K562 (cell line): ENCODE results near the gene PIP5KL1. TPM values are rescaled to one million over a fixed set of nuclear protein-coding genes. Genes with fewer than 3 reads are reported as not detected.
A peak's percentile ranks its signal among the peaks of the same experiment; 100 is the strongest.

ENCODE experiments used
- ELF2 ChIP-seq: fragments of 250-450 bp; sonication (Bioruptor Pico); IDR thresholded peaks from 2 replicates; pipeline ENCODE4 v1.5.0; 2021; ENCODE audit warnings: mild to moderate bottlenecking
- FUS ChIP-seq: fragments of 200-400 bp; formaldehyde crosslinking; optimal IDR thresholded peaks from 2 replicates; pipeline ENCODE3; 2017; ENCODE audit warnings: low read depth, low read length
- GABPB2 ChIP-seq: fragments of 250-450 bp; sonication (Bioruptor Pico); conservative IDR thresholded peaks from 2 replicates; pipeline ENCODE4 v1.5.1; 2021; ENCODE audit warnings: mild to moderate bottlenecking
- NFIC ChIP-seq: fragments of 450-650 bp; IDR thresholded peaks from 2 replicates; pipeline ENCODE4 v1.6.1; 2017; ENCODE audit warnings: mild to moderate bottlenecking, inconsistent platforms
- ZBTB11 ChIP-seq, 3 experiments: fragments of 200-800 bp in 1 of 3; fragments of 250-450 bp in 1 of 3; fragments of 450-650 bp in 1 of 3; sonication (Bioruptor Pico) in 1 of 3; sonication (Bioruptor generic) in 1 of 3; formaldehyde crosslinking in 1 of 3; IDR thresholded peaks; 2 replicates each; pipeline versions ENCODE4 v1.6.1 to v1.8.0; 2016 to 2022; ENCODE audit warnings: mild to moderate bottlenecking in 2 of 3, missing genetic modification characterization in 2 of 3, missing compliant biosample characterization in 1 of 3, moderate library complexity in 1 of 3
- ZFP30 ChIP-seq: fragments of 250-450 bp; sonication (Bioruptor Pico); IDR thresholded peaks from 2 replicates; pipeline ENCODE4 v1.8.0; 2022; ENCODE audit warnings: moderate library complexity, mild to moderate bottlenecking, inconsistent platforms, borderline replicate concordance
- ZNF589 ChIP-seq: fragments of 200-800 bp; sonication (Bioruptor generic); IDR thresholded peaks from 2 replicates; pipeline ENCODE4 v1.6.1; 2016; ENCODE audit warnings: low read depth, missing genetic modification characterization, missing compliant biosample characterization
- polyA plus RNA-seq, 8 experiments: library from polyadenylated mRNA; depleted of rRNA in 4 of 8; stranded (reverse) in 5 of 8; unstranded in 3 of 8; fragments of >200 nt; fragmentation: Nextera tagmentation in 2 of 8; fragmentation: Illumina TruSeq in 1 of 8; extraction: Ambion mirVana in 2 of 8; extraction: Trizol in 1 of 8; gene quantifications; 2 replicates each; pipeline versions ENCODE4 v1.2.1 to v1.2.3, GENCODE V29; 2011 to 2014; ENCODE audit warnings: inconsistent platforms in 1 of 8, missing spikeins in 1 of 8
- total RNA-seq, 7 experiments: library from RNA; depleted of rRNA in 6 of 7; stranded (reverse); fragments of >200 nt in 6 of 7; fragmentation: Illumina TruSeq in 2 of 7; extraction: Trizol in 2 of 7; gene quantifications; 2 replicates each; pipeline versions ENCODE4 v1.2.1 to v1.2.3, GENCODE V29; 2011 to 2021; ENCODE audit warnings: low replicate concordance in 1 of 7
- TF ChIP-seq, protein P1 (sequence below): fragments of 450-650 bp; IDR thresholded peaks from 2 replicates; pipeline ENCODE4 v1.6.1; 2014; ENCODE audit warnings: low read depth, mild to moderate bottlenecking, moderate library complexity, borderline replicate concordance
- TF ChIP-seq, protein P2 (sequence below): fragments of 200-800 bp; sonication (Bioruptor generic); IDR thresholded peaks from 2 replicates; pipeline ENCODE4 v1.6.1; 2017; ENCODE audit warnings: missing genetic modification characterization, missing compliant biosample characterization
- TF ChIP-seq, protein P3 (sequence below): fragments of 250-450 bp; sonication (Bioruptor Pico); IDR thresholded peaks from 2 replicates; pipeline ENCODE4 v1.4.0; 2020

PIP5KL1 gene
- total and polyA plus RNA-seq, 9 of the 15 experiments (the other 6 are each of a cell fraction or from before 2014, with no cell fraction given) = 0.18 to 4.8 (median 1.2) TPM

DNA sequence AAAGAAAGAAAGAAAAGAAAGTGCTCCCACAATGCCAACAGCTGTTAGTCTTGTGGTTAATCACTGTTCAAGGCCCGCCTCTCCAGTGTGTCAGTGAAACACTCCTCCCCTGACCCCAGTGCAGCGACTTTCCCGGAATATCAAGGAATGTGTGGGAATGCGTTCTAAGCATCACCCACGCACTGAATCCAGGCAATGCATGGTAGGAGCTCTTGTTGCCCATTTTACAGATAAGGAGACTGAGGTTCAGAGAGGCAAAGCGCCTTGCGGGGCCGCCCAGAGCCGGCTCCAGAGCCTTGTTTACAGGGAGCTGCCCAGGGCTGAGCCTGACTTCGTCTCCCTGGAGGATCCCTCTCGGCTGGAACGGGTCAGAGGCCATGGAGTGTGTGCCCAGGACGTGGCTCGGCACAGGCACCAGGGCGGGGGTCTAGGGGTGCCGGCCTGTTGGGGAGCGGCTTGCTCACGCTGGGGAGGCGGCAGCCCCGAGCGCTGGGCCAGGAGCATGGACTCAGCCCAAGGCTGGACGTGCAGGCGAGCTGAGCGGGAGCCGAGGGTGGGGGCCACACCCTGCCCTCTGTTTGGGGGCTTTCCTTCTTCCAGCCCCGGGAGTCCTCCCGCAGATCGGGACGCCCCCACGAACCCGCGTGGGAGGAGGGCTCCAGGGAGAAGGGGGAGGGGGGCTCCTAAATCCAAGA lies 32.0 kb downstream of the PIP5KL1 start (continued):
- TF ChIP-seq ZBTB11 (CRISPR knock-in tag; IDR thresholded peaks at IDR 0.05) = no peak
- TF ChIP-seq, protein P1, sequence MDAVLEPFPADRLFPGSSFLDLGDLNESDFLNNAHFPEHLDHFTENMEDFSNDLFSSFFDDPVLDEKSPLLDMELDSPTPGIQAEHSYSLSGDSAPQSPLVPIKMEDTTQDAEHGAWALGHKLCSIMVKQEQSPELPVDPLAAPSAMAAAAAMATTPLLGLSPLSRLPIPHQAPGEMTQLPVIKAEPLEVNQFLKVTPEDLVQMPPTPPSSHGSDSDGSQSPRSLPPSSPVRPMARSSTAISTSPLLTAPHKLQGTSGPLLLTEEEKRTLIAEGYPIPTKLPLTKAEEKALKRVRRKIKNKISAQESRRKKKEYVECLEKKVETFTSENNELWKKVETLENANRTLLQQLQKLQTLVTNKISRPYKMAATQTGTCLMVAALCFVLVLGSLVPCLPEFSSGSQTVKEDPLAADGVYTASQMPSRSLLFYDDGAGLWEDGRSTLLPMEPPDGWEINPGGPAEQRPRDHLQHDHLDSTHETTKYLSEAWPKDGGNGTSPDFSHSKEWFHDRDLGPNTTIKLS = 0 out of 2 replicates have a peak, but pooled peaks have one; percentile 19
- TF ChIP-seq, protein P2, sequence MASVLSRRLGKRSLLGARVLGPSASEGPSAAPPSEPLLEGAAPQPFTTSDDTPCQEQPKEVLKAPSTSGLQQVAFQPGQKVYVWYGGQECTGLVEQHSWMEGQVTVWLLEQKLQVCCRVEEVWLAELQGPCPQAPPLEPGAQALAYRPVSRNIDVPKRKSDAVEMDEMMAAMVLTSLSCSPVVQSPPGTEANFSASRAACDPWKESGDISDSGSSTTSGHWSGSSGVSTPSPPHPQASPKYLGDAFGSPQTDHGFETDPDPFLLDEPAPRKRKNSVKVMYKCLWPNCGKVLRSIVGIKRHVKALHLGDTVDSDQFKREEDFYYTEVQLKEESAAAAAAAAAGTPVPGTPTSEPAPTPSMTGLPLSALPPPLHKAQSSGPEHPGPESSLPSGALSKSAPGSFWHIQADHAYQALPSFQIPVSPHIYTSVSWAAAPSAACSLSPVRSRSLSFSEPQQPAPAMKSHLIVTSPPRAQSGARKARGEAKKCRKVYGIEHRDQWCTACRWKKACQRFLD (CRISPR knock-in tag) = no peak; the same call in 1 of the 2 replicates
- no peak for TF ChIP-seq GABPB2
- TF ChIP-seq NFIC = 0 out of 2 replicates have a peak, but pooled peaks have one; percentile 13
- TF ChIP-seq, protein P3, sequence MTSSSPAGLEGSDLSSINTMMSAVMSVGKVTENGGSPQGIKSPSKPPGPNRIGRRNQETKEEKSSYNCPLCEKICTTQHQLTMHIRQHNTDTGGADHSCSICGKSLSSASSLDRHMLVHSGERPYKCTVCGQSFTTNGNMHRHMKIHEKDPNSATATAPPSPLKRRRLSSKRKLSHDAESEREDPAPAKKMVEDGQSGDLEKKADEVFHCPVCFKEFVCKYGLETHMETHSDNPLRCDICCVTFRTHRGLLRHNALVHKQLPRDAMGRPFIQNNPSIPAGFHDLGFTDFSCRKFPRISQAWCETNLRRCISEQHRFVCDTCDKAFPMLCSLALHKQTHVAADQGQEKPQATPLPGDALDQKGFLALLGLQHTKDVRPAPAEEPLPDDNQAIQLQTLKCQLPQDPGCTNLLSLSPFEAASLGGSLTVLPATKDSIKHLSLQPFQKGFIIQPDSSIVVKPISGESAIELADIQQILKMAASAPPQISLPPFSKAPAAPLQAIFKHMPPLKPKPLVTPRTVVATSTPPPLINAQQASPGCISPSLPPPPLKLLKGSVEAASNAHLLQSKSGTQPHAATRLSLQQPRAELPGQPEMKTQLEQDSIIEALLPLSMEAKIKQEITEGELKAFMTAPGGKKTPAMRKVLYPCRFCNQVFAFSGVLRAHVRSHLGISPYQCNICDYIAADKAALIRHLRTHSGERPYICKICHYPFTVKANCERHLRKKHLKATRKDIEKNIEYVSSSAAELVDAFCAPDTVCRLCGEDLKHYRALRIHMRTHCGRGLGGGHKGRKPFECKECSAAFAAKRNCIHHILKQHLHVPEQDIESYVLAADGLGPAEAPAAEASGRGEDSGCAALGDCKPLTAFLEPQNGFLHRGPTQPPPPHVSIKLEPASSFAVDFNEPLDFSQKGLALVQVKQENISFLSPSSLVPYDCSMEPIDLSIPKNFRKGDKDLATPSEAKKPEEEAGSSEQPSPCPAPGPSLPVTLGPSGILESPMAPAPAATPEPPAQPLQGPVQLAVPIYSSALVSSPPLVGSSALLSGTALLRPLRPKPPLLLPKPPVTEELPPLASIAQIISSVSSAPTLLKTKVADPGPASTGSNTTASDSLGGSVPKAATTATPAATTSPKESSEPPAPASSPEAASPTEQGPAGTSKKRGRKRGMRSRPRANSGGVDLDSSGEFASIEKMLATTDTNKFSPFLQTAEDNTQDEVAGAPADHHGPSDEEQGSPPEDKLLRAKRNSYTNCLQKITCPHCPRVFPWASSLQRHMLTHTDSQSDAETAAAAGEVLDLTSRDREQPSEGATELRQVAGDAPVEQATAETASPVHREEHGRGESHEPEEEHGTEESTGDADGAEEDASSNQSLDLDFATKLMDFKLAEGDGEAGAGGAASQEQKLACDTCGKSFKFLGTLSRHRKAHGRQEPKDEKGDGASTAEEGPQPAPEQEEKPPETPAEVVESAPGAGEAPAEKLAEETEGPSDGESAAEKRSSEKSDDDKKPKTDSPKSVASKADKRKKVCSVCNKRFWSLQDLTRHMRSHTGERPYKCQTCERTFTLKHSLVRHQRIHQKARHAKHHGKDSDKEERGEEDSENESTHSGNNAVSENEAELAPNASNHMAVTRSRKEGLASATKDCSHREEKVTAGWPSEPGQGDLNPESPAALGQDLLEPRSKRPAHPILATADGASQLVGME = no peak
- TF ChIP-seq ZNF589 (CRISPR knock-in tag) = no peak
- no peak for TF ChIP-seq FUS
- no peak for TF ChIP-seq ELF2 (CRISPR knock-in tag)
- TF ChIP-seq ZFP30 (CRISPR knock-in tag) = no peak
